Lower leg skin (tissue), 4 donors: ENCODE results near the gene ZNF20. TPM values are rescaled to one million over a fixed set of nuclear protein-coding genes. Genes with fewer than 3 reads are reported as not detected.
A peak's percentile ranks its signal among the peaks of the same experiment; 100 is the strongest.
"Not testable (repeated sequence)": the region's sequence is repeated elsewhere in the genome, so short reads cannot be mapped to it uniquely, and the experiment has no call there.

Experiments used
- DNase-seq, 2 donors: peaks; one replicate each; pipeline ENCODE4 v3.0.0-alpha.2; 2019; ENCODE audit warnings: low spot score in 2 of 2
- H3K4me3 ChIP-seq: fragments of 200-600 bp; sonication (generic); 2 replicates; pipeline ENCODE4 v1.5.1; 2017; ENCODE audit warnings: mild to moderate bottlenecking, low read depth; ENCODE audit not compliant: poor library complexity, severe bottlenecking
- POLR2A ChIP-seq, 2 donors: fragments of 450-650 bp; IDR thresholded peaks; one replicate each; pipeline ENCODE4 v1.6.1; 2016 to 2017; ENCODE audit warnings: antibody characterized with exemption in 2 of 2, mild to moderate bottlenecking in 1 of 2, moderate library complexity in 1 of 2
- WGBS, 2 donors: methylation state at CpG; one replicate each; pipeline ENCODE4 v1.1.5; 2018; 5-methylcytosine and 5-hydroxymethylcytosine counted together
- intact Hi-C: fragments of 100-400 bp; cut with DNase I; formaldehyde crosslinking; loops from one replicate; pipeline ENCODE4 v1.15.0; 2023; ENCODE audit warnings: low total_unique reads
- total RNA-seq, 4 donors: library from RNA; depleted of rRNA; stranded (reverse); fragments of >200 nt; gene quantifications; one replicate each; pipeline ENCODE4 v1.1.0, GENCODE V29; 2016
- TF ChIP-seq, protein P1 (sequence below), 3 donors: fragments of 450-650 bp; IDR thresholded peaks; one replicate each; pipeline ENCODE4 v1.5.1; 2016; ENCODE audit warnings: antibody characterized with exemption in 3 of 3, mild to moderate bottlenecking in 3 of 3, moderate library complexity in 2 of 3

ZNF20 gene
- total RNA-seq, 4 donors from 2014 or later = 1.5 to 6.1 (median 4.0) TPM

- DNase-seq = no peak
- 92 to 93% methylated on average over 8 of the region's 8 CpGs for WGBS, 2 donors
- TF ChIP-seq POLR2A (IDR thresholded peaks at IDR 0.05) = no peak
- TF ChIP-seq, protein P1, sequence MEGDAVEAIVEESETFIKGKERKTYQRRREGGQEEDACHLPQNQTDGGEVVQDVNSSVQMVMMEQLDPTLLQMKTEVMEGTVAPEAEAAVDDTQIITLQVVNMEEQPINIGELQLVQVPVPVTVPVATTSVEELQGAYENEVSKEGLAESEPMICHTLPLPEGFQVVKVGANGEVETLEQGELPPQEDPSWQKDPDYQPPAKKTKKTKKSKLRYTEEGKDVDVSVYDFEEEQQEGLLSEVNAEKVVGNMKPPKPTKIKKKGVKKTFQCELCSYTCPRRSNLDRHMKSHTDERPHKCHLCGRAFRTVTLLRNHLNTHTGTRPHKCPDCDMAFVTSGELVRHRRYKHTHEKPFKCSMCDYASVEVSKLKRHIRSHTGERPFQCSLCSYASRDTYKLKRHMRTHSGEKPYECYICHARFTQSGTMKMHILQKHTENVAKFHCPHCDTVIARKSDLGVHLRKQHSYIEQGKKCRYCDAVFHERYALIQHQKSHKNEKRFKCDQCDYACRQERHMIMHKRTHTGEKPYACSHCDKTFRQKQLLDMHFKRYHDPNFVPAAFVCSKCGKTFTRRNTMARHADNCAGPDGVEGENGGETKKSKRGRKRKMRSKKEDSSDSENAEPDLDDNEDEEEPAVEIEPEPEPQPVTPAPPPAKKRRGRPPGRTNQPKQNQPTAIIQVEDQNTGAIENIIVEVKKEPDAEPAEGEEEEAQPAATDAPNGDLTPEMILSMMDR (IDR thresholded peaks at IDR 0.05) = no peak
- intact Hi-C loops = no loop called here
- H3K4me3 ChIP-seq = no peak overlapping the region
These were observed 28.1 kb downstream of the ZNF20 start for GRCh38 chr19:12111943-12112637.

DNA sequence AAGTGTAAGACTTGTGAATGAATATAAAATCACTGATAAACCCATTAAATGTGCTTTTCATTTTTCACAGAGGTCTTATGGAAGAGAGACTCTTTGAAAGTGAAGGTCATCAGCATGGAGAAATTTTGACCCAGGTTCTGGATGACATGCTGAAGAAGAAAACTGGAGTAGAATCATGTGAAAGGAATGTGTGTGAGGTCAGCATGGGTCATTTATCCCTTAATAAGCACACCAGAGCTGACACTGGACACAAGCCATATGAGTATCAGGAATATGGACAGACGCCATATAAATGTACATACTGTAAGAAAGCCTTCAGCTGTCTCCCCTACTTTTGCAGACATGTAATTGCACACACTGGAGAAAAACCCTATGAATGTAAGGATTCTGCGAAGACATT, 29.0 kb downstream of the ZNF20 start:
- no peak for DNase-seq
- 50 to 54% methylated on average over 2 of the region's 2 CpGs for WGBS, 2 donors
- H3K4me3 ChIP-seq = no peak overlapping the region
- intact Hi-C loops = no loop called here
- TF ChIP-seq POLR2A (IDR thresholded peaks at IDR 0.05) = no peak
- TF ChIP-seq, protein P1 (IDR thresholded peaks at IDR 0.05) = no peak

- intact Hi-C loops, H3K4me3 ChIP-seq, DNase-seq: not testable (repeated sequence)
- 84 to 91% methylated on average over 4 of the region's 4 CpGs for WGBS, 2 donors
These were observed 36.2 kb downstream of the ZNF20 start for GRCh38 chr19:12103909-12104308.

- H3K4me3 ChIP-seq = no peak overlapping the region
- WGBS, 2 donors = 59 to 66% methylated on average over 9 of the region's 9 CpGs
- DNase-seq = peak in 1 of 2 donors; percentile 14
- intact Hi-C loops = no loop called here
- TF ChIP-seq POLR2A (IDR thresholded peaks at IDR 0.05) = no peak
- TF ChIP-seq, protein P1 (IDR thresholded peaks at IDR 0.05) = no peak
These were observed 42.1 kb downstream of the ZNF20 start for GRCh38 chr19:12098040-12098439.

GRCh38 chr19:12095111-12095790, 44.9 kb downstream of the ZNF20 start:
- intact Hi-C loops = no loop called here
- WGBS, 2 donors = 94 to 97% methylated on average over 4 of the region's 4 CpGs
- no peak overlapping the region for H3K4me3 ChIP-seq
- TF ChIP-seq, protein P1 (IDR thresholded peaks at IDR 0.05) = no peak
- DNase-seq = no peak

GRCh38 chr19:12093777-12094176, 46.4 kb downstream of the ZNF20 start:
- DNase-seq = no peak
- intact Hi-C loops = no loop called here
- no peak overlapping the region for H3K4me3 ChIP-seq
- 93 to 98% methylated on average over 3 of the region's 3 CpGs for WGBS, 2 donors
- TF ChIP-seq, protein P1 (IDR thresholded peaks at IDR 0.05) = no peak
- no peak for TF ChIP-seq POLR2A (IDR thresholded peaks at IDR 0.05)
